GM23338 (cell line): ENCODE data around the gene PRSS50. TPM values are rescaled to one million over a fixed set of nuclear protein-coding genes. Genes with fewer than 3 reads are reported as not detected.

Source experiments
- ATAC-seq: fragments of 200-7000 bp; cut with Tn5 transposase; 3 replicates; pipeline ENCODE4 v1.9.1; 2020
- DNase-seq: peaks from one replicate; pipeline ENCODE4 v3.0.0-alpha.2; 2015; ENCODE audit warnings: low spot score
- H2AFZ ChIP-seq: fragments of 200-600 bp; sonication (generic); 2 replicates; pipeline ENCODE4 v1.8.0; 2016; ENCODE audit warnings: antibody characterized with exemption, mild to moderate bottlenecking, moderate library complexity
- H3F3A ChIP-seq: fragments of 200-600 bp; sonication (generic); replicated peaks from 2 replicates; pipeline ENCODE4 v1.8.0; 2017; ENCODE audit warnings: antibody characterized with exemption, mixed run types, low read depth
- H3K27ac ChIP-seq: fragments of 200-600 bp; sonication (generic); 2 replicates; pipeline ENCODE4 v1.6.1; 2016; ENCODE audit warnings: low read depth
- H3K27me3 ChIP-seq: fragments of 200-600 bp; sonication (generic); 2 replicates; pipeline ENCODE4 v1.8.0; 2016; ENCODE audit warnings: mild to moderate bottlenecking, mixed run types, moderate library complexity; ENCODE audit not compliant: insufficient read depth
- H3K36me3 ChIP-seq: fragments of 200-600 bp; sonication (generic); 2 replicates; pipeline ENCODE4 v1.8.0; 2016; ENCODE audit warnings: mild to moderate bottlenecking; ENCODE audit not compliant: insufficient read depth
- H3K4me1 ChIP-seq: fragments of 200-600 bp; sonication (generic); 2 replicates; pipeline ENCODE4 v1.8.0; 2016; ENCODE audit warnings: mild to moderate bottlenecking, moderate library complexity; ENCODE audit not compliant: insufficient read depth
- H3K4me2 ChIP-seq: fragments of 200-600 bp; sonication (generic); 2 replicates; pipeline ENCODE4 v1.7.1; 2017; ENCODE audit warnings: mixed run types
- H3K4me3 ChIP-seq: fragments of 200-600 bp; sonication (generic); 2 replicates; pipeline ENCODE4 v1.6.1; 2016; ENCODE audit warnings: mixed run types
- H3K79me2 ChIP-seq: fragments of 200-600 bp; sonication (generic); replicated peaks from 2 replicates; pipeline ENCODE4 v1.8.0; 2017; ENCODE audit warnings: mild to moderate bottlenecking; ENCODE audit not compliant: insufficient read depth
- H3K9me2 ChIP-seq: fragments of 200-600 bp; sonication (generic); 2 replicates; pipeline ENCODE4 v1.8.0; 2017; ENCODE audit not compliant: insufficient read depth
- H4K20me1 ChIP-seq: fragments of 200-600 bp; sonication (generic); replicated peaks from 2 replicates; pipeline ENCODE4 v1.8.0; 2017; ENCODE audit warnings: mild to moderate bottlenecking; ENCODE audit not compliant: insufficient read depth
- H3K27ac Mint-ChIP-seq: 2 replicates; pipeline ENCODE4 v1.8.0; 2020; ENCODE audit warnings: inconsistent platforms, mild to moderate bottlenecking, moderate library complexity, mixed read lengths
- H3K27me3 Mint-ChIP-seq: 3 replicates; pipeline ENCODE4 v1.8.0; 2022; ENCODE audit warnings: low read depth, mild to moderate bottlenecking, moderate library complexity, mixed read lengths, inconsistent platforms; ENCODE audit not compliant: insufficient read depth, poor library complexity
- H3K36me3 Mint-ChIP-seq: 3 replicates; pipeline ENCODE4 v1.8.0; 2021; ENCODE audit warnings: low read depth, mild to moderate bottlenecking, inconsistent platforms, moderate library complexity, mixed read lengths
- H3K4me1 Mint-ChIP-seq: 3 replicates; pipeline ENCODE4 v1.8.0; 2020; ENCODE audit warnings: mild to moderate bottlenecking, inconsistent platforms, mixed read lengths
- H3K4me3 Mint-ChIP-seq: 3 replicates; pipeline ENCODE4 v1.8.0; 2021; ENCODE audit warnings: moderate library complexity, mild to moderate bottlenecking, inconsistent platforms, mixed read lengths
- H3K9me3 Mint-ChIP-seq: 3 replicates; pipeline ENCODE4 v1.8.0; 2020; ENCODE audit warnings: moderate library complexity, mild to moderate bottlenecking, inconsistent platforms, mixed read lengths
- CREB1 ChIP-seq: fragments of 250-450 bp; sonication (Bioruptor Pico); IDR thresholded peaks from 2 replicates; pipeline ENCODE4 v1.5.0; 2020; ENCODE audit warnings: low read depth, mild to moderate bottlenecking, moderate library complexity
- EZH2 ChIP-seq: fragments of 200-600 bp; sonication (generic); IDR thresholded peaks from one replicate; pipeline ENCODE4 v1.8.0; 2017; ENCODE audit warnings: antibody characterized with exemption, mild to moderate bottlenecking, low read depth; ENCODE audit not compliant: unreplicated experiment
- NANOG ChIP-seq: IDR thresholded peaks from 2 replicates; pipeline ENCODE4 v1.6.1; 2016; ENCODE audit warnings: antibody characterized with exemption, borderline replicate concordance
- ZNF114 ChIP-seq: fragments of 250-450 bp; sonication (Bioruptor Pico); IDR thresholded peaks from 2 replicates; pipeline ENCODE4 v1.5.0; 2020; ENCODE audit warnings: mild to moderate bottlenecking, moderate library complexity
- ZNF331 ChIP-seq: fragments of 250-450 bp; sonication (Bioruptor Pico); IDR thresholded peaks from 2 replicates; pipeline ENCODE4 v1.5.0; 2020; ENCODE audit warnings: low read depth, mild to moderate bottlenecking, moderate library complexity
- polyA plus RNA-seq: library from polyadenylated mRNA; unstranded; fragments of >200 nt; fragmentation: Nextera tagmentation; extraction: Ambion mirVana; gene quantifications from 2 replicates; pipeline ENCODE4 v1.2.1, GENCODE V29; 2016
- total RNA-seq: library from RNA; depleted of rRNA; stranded (reverse); fragments of >200 nt; shearing (Covaris generic); gene quantifications from 2 replicates; pipeline ENCODE4 v1.2.3, GENCODE V29; 2014
- TF ChIP-seq, protein P1 (sequence below): fragments of 250-450 bp; sonication (Bioruptor Pico); IDR thresholded peaks from 2 replicates; pipeline ENCODE4 v1.5.0; 2020; ENCODE audit warnings: mild to moderate bottlenecking, moderate library complexity
- TF ChIP-seq, protein P2 (sequence below), 2 experiments: fragments of 200-600 bp in 1 of 2; sonication (generic) in 1 of 2; conservative IDR thresholded peaks; 2 replicates each; pipeline versions ENCODE4 v1.5.1 to v1.6.1; 2016 to 2017; ENCODE audit warnings: antibody characterized with exemption in 2 of 2, low read depth in 2 of 2, mild to moderate bottlenecking in 2 of 2, moderate library complexity in 1 of 2

The PRSS50 gene
- total and polyA plus RNA-seq, 2 experiments from 2014 or later = 0.60 to 1.5 TPM

DNA sequence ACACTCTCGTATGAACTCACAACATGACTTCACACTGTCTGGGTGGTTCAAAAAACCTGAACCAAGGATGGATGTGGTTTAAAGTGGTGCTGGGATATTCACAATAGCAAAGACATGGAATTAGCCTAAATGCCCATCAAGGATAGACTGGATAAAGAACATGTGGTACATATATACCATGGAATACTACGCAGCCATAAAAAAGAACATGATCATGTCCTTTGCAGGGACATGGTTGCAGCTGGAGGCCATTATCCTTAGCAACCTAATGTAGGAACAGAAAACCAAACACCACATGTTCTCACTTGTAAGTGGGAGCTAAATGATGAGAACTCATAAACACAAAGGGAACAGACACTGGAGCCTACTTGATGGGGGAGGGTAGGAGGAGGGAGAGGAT is 3.3 kb upstream of the PRSS50 start:
- Histone ChIP-seq H3K36me3 (no peaks in the 10 kb centered on the region), H2AFZ (no peak overlapping the region), H3K9me2 (no peaks in the 10 kb centered on the region), H3K27ac (no peak overlapping the region), H3K4me2 (no peak overlapping the region), H3K4me3 (no peak overlapping the region), H3K79me2 (no peaks in the 10 kb centered on the region), H3K4me1 (peaks cover 3% of the 10 kb centered on the region), H4K20me1 (no peaks in the 10 kb centered on the region), H3K27me3 (no peaks in the 10 kb centered on the region), H3F3A (no peaks in the 10 kb centered on the region; the same call in 1 of the 2 replicates)
- ATAC-seq (no peak), DNase-seq (no peak)
- Mint-ChIP-seq H3K27ac (no peak overlapping the region), H3K4me3 (no peak overlapping the region), H3K27me3 (peaks cover 8% of the 10 kb centered on the region), H3K36me3 (no peaks in the 10 kb centered on the region), H3K4me1 (peaks cover 8% of the 10 kb centered on the region), H3K9me3 (no peaks in the 10 kb centered on the region)
- no peak for TF ChIP-seq NANOG
- TF ChIP-seq ZNF331 (CRISPR knock-in tag) = no peak
- no peak for TF ChIP-seq EZH2
- TF ChIP-seq, protein P1, sequence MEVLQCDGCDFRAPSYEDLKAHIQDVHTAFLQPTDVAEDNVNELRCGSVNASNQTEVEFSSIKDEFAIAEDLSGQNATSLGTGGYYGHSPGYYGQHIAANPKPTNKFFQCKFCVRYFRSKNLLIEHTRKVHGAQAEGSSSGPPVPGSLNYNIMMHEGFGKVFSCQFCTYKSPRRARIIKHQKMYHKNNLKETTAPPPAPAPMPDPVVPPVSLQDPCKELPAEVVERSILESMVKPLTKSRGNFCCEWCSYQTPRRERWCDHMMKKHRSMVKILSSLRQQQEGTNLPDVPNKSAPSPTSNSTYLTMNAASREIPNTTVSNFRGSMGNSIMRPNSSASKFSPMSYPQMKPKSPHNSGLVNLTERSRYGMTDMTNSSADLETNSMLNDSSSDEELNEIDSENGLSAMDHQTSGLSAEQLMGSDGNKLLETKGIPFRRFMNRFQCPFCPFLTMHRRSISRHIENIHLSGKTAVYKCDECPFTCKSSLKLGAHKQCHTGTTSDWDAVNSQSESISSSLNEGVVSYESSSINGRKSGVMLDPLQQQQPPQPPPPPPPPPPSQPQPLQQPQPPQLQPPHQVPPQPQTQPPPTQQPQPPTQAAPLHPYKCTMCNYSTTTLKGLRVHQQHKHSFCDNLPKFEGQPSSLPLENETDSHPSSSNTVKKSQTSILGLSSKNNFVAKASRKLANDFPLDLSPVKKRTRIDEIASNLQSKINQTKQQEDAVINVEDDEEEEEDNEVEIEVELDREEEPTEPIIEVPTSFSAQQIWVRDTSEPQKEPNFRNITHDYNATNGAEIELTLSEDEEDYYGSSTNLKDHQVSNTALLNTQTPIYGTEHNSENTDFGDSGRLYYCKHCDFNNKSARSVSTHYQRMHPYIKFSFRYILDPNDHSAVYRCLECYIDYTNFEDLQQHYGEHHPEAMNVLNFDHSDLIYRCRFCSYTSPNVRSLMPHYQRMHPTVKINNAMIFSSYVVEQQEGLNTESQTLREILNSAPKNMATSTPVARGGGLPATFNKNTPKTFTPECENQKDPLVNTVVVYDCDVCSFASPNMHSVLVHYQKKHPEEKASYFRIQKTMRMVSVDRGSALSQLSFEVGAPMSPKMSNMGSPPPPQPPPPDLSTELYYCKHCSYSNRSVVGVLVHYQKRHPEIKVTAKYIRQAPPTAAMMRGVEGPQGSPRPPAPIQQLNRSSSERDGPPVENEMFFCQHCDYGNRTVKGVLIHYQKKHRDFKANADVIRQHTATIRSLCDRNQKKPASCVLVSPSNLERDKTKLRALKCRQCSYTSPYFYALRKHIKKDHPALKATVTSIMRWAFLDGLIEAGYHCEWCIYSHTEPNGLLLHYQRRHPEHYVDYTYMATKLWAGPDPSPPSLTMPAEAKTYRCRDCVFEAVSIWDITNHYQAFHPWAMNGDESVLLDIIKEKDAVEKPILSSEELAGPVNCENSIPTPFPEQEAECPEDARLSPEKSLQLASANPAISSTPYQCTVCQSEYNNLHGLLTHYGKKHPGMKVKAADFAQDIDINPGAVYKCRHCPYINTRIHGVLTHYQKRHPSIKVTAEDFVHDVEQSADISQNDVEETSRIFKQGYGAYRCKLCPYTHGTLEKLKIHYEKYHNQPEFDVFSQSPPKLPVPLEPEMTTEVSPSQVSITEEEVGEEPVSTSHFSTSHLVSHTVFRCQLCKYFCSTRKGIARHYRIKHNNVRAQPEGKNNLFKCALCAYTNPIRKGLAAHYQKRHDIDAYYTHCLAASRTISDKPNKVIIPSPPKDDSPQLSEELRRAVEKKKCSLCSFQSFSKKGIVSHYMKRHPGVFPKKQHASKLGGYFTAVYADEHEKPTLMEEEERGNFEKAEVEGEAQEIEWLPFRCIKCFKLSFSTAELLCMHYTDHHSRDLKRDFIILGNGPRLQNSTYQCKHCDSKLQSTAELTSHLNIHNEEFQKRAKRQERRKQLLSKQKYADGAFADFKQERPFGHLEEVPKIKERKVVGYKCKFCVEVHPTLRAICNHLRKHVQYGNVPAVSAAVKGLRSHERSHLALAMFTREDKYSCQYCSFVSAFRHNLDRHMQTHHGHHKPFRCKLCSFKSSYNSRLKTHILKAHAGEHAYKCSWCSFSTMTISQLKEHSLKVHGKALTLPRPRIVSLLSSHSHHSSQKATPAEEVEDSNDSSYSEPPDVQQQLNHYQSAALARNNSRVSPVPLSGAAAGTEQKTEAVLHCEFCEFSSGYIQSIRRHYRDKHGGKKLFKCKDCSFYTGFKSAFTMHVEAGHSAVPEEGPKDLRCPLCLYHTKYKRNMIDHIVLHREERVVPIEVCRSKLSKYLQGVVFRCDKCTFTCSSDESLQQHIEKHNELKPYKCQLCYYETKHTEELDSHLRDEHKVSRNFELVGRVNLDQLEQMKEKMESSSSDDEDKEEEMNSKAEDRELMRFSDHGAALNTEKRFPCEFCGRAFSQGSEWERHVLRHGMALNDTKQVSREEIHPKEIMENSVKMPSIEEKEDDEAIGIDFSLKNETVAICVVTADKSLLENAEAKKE (CRISPR knock-in tag) = no peak
- no peak for TF ChIP-seq CREB1
- no peak for TF ChIP-seq ZNF114 (CRISPR knock-in tag)
- TF ChIP-seq, protein P2, sequence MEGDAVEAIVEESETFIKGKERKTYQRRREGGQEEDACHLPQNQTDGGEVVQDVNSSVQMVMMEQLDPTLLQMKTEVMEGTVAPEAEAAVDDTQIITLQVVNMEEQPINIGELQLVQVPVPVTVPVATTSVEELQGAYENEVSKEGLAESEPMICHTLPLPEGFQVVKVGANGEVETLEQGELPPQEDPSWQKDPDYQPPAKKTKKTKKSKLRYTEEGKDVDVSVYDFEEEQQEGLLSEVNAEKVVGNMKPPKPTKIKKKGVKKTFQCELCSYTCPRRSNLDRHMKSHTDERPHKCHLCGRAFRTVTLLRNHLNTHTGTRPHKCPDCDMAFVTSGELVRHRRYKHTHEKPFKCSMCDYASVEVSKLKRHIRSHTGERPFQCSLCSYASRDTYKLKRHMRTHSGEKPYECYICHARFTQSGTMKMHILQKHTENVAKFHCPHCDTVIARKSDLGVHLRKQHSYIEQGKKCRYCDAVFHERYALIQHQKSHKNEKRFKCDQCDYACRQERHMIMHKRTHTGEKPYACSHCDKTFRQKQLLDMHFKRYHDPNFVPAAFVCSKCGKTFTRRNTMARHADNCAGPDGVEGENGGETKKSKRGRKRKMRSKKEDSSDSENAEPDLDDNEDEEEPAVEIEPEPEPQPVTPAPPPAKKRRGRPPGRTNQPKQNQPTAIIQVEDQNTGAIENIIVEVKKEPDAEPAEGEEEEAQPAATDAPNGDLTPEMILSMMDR (conservative IDR thresholded peaks at IDR 0.05; ENCODE audit: low read depth in 2 of 2) = no peak
